Measurements from ENCODE around the gene TAS2R5. TPM values are rescaled to one million over a fixed set of nuclear protein-coding genes. Genes with fewer than 3 reads are reported as not detected.

Gene TAS2R5
- total RNA-seq, 1 donor from 2014 or later = 6.1 TPM

DNA sequence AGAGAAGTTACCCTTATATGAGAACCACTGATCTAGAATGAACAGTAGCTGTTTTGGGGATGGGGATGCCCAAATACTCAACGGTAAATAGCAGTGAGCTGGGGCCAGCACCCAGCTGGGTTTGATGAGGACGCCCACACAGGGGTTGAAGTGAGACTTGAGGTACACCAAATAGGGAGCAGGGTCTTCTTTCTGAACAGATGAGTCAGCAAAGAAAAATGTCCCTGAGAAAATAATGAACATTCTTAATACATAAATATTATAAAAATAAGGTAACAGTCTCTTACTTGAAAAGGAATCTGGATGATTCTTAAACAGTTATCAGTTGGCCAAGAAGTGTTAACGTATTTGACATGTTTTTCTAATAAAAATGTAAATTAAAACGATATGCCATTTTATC, 49.2 kb downstream of the TAS2R5 start:
- Histone ChIP-seq H3K36me3 (no peaks in the 10 kb centered on the region), H3K9me3 (no peaks in the 10 kb centered on the region), H3K4me3 (no peak overlapping the region), H3K27ac (no peak overlapping the region), H3K4me1 (no peaks in the 10 kb centered on the region), H3K27me3 (no peaks in the 10 kb centered on the region)
- TF ChIP-seq, protein P1, sequence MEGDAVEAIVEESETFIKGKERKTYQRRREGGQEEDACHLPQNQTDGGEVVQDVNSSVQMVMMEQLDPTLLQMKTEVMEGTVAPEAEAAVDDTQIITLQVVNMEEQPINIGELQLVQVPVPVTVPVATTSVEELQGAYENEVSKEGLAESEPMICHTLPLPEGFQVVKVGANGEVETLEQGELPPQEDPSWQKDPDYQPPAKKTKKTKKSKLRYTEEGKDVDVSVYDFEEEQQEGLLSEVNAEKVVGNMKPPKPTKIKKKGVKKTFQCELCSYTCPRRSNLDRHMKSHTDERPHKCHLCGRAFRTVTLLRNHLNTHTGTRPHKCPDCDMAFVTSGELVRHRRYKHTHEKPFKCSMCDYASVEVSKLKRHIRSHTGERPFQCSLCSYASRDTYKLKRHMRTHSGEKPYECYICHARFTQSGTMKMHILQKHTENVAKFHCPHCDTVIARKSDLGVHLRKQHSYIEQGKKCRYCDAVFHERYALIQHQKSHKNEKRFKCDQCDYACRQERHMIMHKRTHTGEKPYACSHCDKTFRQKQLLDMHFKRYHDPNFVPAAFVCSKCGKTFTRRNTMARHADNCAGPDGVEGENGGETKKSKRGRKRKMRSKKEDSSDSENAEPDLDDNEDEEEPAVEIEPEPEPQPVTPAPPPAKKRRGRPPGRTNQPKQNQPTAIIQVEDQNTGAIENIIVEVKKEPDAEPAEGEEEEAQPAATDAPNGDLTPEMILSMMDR (IDR thresholded peaks at IDR 0.05) = no peak
- no peak for TF ChIP-seq POLR2A (IDR thresholded peaks at IDR 0.05)
- no peak for TF ChIP-seq POLR2AphosphoS5 (IDR thresholded peaks at IDR 0.05; ENCODE audit: insufficient read depth in 1 of 2, low read depth in 1 of 2)
- intact Hi-C loops (cut with DNase I) = no loop called here
- no peak for DNase-seq (ENCODE audit: extremely low spot score in 2 of 2)

DNA sequence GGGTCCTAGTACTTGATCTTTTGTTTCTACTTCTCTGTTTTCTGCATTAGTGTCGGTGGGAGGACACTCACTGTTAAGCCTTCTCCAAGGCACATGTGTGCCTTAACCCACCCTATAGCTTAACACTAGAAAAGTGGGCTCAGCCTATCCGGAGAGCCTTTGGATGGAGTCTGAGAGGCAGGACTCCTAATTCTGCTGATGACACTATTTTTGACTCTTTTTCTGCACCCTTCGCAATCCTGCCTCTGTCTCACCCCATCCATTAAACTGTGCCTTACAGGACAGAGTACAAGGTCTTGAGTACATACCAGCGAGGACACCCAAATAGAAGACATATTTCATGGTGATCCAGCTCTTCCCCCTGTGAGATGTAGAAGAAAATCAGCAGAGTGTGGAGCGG, 50.7 kb downstream of the TAS2R5 start:
- H3K27me3 ChIP-seq = no peaks in the 10 kb centered on the region
- H3K36me3 ChIP-seq = no peaks in the 10 kb centered on the region
- intact Hi-C loops (cut with DNase I) = no loop called here
- DNase-seq (ENCODE audit: extremely low spot score in 2 of 2) = no peak
- no peak for TF ChIP-seq POLR2A (IDR thresholded peaks at IDR 0.05)
- no peak for TF ChIP-seq POLR2AphosphoS5 (IDR thresholded peaks at IDR 0.05; ENCODE audit: insufficient read depth in 1 of 2, low read depth in 1 of 2)
- TF ChIP-seq, protein P1 (IDR thresholded peaks at IDR 0.05) = no peak
- H3K4me3 ChIP-seq = no peak overlapping the region
- H3K4me1 ChIP-seq = no peaks in the 10 kb centered on the region
- H3K27ac ChIP-seq = no peak overlapping the region
- no peaks in the 10 kb centered on the region for H3K9me3 ChIP-seq

Other genes with a start within 250 kb of the TAS2R5 start
- gene AGK, start 238.8 kb upstream of the TAS2R5 start, total RNA-seq = 21.1 TPM
- 21.1 TPM for gene DENND11, start 88.1 kb upstream of the TAS2R5 start, total RNA-seq
- not detected for gene WEE2, start 81.9 kb upstream of the TAS2R5 start, total RNA-seq
- 74.4 TPM for gene SSBP1, start 51.9 kb upstream of the TAS2R5 start, total RNA-seq
- gene TAS2R3, start 26.1 kb upstream of the TAS2R5 start, total RNA-seq = 1.5 TPM
- 1.5 TPM for gene TAS2R4, start 13.5 kb upstream of the TAS2R5 start, total RNA-seq
- gene PRSS37, start 51.3 kb downstream of the TAS2R5 start, total RNA-seq = not detected
- not detected for gene OR9A4, start 126.2 kb downstream of the TAS2R5 start, total RNA-seq
- gene CLEC5A, start 156.8 kb downstream of the TAS2R5 start, total RNA-seq = 0.49 TPM
- gene TAS2R38, start 183.6 kb downstream of the TAS2R5 start, total RNA-seq = not detected
- under 0.01 TPM for gene MGAM, start 205.7 kb downstream of the TAS2R5 start, total RNA-seq